ENCODE measurements around the gene ZNF335.
A peak's percentile ranks its signal among the peaks of the same experiment; 100 is the strongest.

The ZNF335 gene

DNA sequence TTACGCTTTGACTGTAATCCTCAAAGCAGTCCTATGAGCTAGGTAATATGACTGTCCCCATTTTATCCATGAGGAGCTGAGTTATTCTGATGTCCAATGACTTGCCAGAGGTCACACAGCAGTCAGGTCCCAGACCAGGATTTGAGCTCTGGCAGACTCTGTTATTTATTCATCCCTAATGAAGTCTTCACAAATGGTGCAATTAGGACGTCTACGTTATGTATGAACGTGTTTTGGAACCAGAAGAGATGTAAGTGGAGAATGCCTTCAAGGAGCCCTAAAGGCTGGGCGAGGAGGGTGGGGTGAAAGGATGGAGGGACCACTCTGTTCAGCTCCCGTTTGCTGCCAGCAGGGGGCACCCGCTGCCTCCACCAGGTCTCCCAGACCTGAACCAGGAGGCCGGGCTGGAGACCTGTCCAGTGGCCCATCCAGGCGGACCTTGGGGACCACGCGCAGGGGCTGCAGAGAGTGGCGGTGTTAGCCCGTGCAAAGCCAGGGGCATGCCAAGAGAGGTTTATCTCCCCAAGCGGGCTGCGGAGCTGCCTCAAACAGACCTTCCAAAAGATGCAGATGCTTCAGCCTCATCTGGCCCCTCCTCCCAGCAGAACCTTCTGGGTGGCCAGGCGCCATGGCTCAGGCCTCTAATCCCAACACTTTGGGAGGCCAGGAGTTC is 15.2 kb upstream of the ZNF335 start:
- Histone ChIP-seq H3K4me3 (ENCODE audit: low read depth in 1 of 2, low read length in 2 of 2) (no peak overlapping the region), H3K4me1 (ENCODE audit: control insufficient read depth in 1 of 2, insufficient read depth in 2 of 2, low read length in 2 of 2) (no peaks in the 10 kb centered on the region), H3K27me3 (ENCODE audit: low read depth, low read length) (no peaks in the 10 kb centered on the region), H3K36me3 (ENCODE audit: control insufficient read depth in 1 of 2, insufficient read depth in 2 of 2, low read length in 2 of 2) (no peaks in the 10 kb centered on the region), H3K27ac (ENCODE audit: low read length) (no peak overlapping the region), H3K9me3 (ENCODE audit: control insufficient read depth in 1 of 2, low read length in 2 of 2) (no peaks in the 10 kb centered on the region)

DNA sequence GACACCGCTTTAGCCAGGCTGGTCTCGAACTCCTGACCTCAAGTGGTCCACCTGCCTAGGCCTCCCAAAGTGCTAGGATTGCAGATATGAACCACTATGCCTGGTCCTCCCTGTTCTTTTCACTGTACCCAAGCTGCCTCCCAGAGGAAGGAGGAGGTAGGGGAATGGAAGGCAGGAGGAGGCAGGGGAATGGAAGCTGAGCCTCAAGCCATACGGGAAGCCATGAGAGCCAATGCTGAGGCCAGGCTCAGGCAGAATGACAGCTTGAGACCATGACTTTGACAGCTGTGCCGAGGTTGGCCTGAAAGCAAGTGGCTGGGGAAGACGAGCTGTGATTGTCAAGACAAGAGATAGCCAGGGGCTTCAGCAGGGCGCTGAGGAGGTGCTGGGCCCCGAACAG is 13.6 kb upstream of the ZNF335 start:
- H3K27ac ChIP-seq (ENCODE audit: low read length): no peak overlapping the region
- H3K4me1 ChIP-seq (ENCODE audit: control insufficient read depth in 1 of 2, insufficient read depth in 2 of 2, low read length in 2 of 2): no peaks in the 10 kb centered on the region
- H3K9me3 ChIP-seq (ENCODE audit: control insufficient read depth in 1 of 2, low read length in 2 of 2): no peaks in the 10 kb centered on the region
- no peak overlapping the region for H3K4me3 ChIP-seq (ENCODE audit: low read depth in 1 of 2, low read length in 2 of 2)
- H3K36me3 ChIP-seq (ENCODE audit: control insufficient read depth in 1 of 2, insufficient read depth in 2 of 2, low read length in 2 of 2): no peaks in the 10 kb centered on the region
- H3K27me3 ChIP-seq (ENCODE audit: low read depth, low read length): no peaks in the 10 kb centered on the region

DNA sequence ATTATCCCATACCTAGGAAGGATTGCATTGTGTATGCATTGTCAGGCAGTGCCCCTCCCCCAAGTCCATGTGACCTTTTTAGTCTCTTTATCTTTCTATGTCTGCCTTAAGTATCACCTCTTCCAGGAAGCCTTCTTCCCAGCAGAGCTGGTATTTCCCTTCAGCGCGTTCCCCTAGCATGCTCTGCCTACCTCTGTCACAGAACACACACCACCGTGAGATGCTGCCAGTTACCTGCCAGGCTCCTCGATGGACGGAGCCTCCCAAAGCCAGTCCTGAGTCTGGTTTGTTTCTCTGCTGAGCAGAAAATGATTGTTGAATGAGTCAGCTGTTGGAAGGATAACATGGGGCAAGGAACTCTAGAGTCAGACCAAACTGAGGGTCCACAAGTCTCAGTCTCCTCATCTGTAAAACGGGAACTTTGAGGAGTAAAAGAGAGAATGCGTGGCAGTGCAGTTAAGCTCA is 11.3 kb upstream of the ZNF335 start:
- H3K4me1 ChIP-seq (ENCODE audit: control insufficient read depth in 1 of 2, insufficient read depth in 2 of 2, low read length in 2 of 2): no peaks in the 10 kb centered on the region
- H3K27ac ChIP-seq (ENCODE audit: low read length): no peak overlapping the region
- no peaks in the 10 kb centered on the region for H3K9me3 ChIP-seq (ENCODE audit: control insufficient read depth in 1 of 2, low read length in 2 of 2)
- no peaks in the 10 kb centered on the region for H3K27me3 ChIP-seq (ENCODE audit: low read depth, low read length)
- no peak overlapping the region for H3K4me3 ChIP-seq (ENCODE audit: low read depth in 1 of 2, low read length in 2 of 2)
- no peaks in the 10 kb centered on the region for H3K36me3 ChIP-seq (ENCODE audit: control insufficient read depth in 1 of 2, insufficient read depth in 2 of 2, low read length in 2 of 2)

DNA sequence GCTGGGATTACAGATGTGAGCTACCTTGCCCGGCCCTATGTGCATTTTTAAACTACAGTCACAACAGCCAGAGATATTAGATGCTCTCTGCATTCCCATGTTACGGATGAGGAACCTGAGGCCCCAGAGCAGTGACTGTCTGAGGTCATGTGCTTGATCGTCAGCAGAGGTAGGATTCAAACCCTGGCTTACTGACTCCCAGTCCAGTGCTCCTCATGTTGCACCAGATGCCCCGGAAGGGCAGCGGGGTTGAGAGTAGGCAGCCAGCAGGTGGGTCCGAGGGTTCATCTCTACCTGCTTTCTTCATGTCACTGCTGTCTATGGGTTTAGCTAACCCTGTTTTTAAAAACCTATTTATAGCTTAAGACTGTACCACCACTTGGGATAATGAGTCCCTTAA is 9.3 kb upstream of the ZNF335 start:
- no peaks in the 10 kb centered on the region for H3K27me3 ChIP-seq (ENCODE audit: low read depth, low read length)
- H3K4me3 ChIP-seq (ENCODE audit: low read depth in 1 of 2, low read length in 2 of 2): no peak overlapping the region
- no peak overlapping the region for H3K27ac ChIP-seq (ENCODE audit: low read length)
- H3K9me3 ChIP-seq (ENCODE audit: control insufficient read depth in 1 of 2, low read length in 2 of 2): no peaks in the 10 kb centered on the region
- no peaks in the 10 kb centered on the region for H3K4me1 ChIP-seq (ENCODE audit: control insufficient read depth in 1 of 2, insufficient read depth in 2 of 2, low read length in 2 of 2)
- H3K36me3 ChIP-seq (ENCODE audit: control insufficient read depth in 1 of 2, insufficient read depth in 2 of 2, low read length in 2 of 2): no peaks in the 10 kb centered on the region

DNA sequence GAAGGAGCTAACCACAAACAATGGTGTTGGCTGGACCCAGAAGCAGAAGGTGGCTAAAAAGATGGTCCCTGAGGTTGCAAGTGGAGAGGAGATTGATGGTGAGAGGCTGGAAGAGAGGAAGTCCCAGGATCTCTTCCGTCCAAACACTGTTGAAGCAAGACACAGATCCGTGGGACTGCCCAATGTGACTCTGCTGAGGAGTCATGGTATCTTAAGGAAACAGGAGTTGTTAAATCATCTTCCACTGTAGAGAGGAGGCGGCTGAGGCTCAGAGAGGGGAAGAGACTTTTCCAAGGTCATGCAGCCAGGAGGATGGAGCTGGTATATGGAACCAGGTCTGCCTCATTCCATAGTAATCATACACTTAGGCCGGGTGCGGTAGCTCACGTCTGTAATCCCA is 4.1 kb upstream of the ZNF335 start:
- Histone ChIP-seq H3K27me3 (ENCODE audit: low read depth, low read length) (no peaks in the 10 kb centered on the region), H3K27ac (ENCODE audit: low read length) (no peak overlapping the region), H3K36me3 (ENCODE audit: control insufficient read depth in 1 of 2, insufficient read depth in 2 of 2, low read length in 2 of 2) (peaks cover 0 to 7% of the 10 kb centered on the region in 2 donors), H3K4me3 (ENCODE audit: low read depth in 1 of 2, low read length in 2 of 2) (no peak overlapping the region), H3K4me1 (ENCODE audit: control insufficient read depth in 1 of 2, insufficient read depth in 2 of 2, low read length in 2 of 2) (no peaks in the 10 kb centered on the region), H3K9me3 (ENCODE audit: control insufficient read depth in 1 of 2, low read length in 2 of 2) (no peaks in the 10 kb centered on the region)

DNA sequence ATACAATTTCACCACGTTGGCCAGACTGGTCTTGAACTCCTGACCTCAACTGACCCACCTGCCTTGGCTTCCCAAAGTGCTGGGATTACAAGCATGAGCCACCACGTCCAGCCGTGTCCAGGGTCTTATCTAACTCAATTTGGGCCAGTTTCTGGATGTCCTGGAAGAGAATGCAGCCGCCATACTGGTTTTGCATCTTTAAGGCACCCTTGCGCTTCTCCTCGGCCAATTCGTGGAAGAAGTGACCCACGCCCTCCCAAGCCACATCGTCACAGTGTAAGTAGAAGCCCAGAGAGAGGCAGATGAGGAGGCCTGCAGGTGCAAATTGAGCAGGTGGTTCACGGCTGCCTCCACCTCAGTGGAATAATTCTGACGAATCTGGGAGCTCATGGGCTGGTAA is 3.7 kb upstream of the ZNF335 start:
- Histone ChIP-seq H3K4me3 (ENCODE audit: low read depth in 1 of 2, low read length in 2 of 2) (no peak overlapping the region), H3K27ac (ENCODE audit: low read length) (no peak overlapping the region), H3K4me1 (ENCODE audit: control insufficient read depth in 1 of 2, insufficient read depth in 2 of 2, low read length in 2 of 2) (peaks cover 2 to 3% of the 10 kb centered on the region in 2 donors), H3K36me3 (ENCODE audit: control insufficient read depth in 1 of 2, insufficient read depth in 2 of 2, low read length in 2 of 2) (peaks cover 0 to 7% of the 10 kb centered on the region in 2 donors), H3K27me3 (ENCODE audit: low read depth, low read length) (no peaks in the 10 kb centered on the region), H3K9me3 (ENCODE audit: control insufficient read depth in 1 of 2, low read length in 2 of 2) (no peaks in the 10 kb centered on the region)

DNA sequence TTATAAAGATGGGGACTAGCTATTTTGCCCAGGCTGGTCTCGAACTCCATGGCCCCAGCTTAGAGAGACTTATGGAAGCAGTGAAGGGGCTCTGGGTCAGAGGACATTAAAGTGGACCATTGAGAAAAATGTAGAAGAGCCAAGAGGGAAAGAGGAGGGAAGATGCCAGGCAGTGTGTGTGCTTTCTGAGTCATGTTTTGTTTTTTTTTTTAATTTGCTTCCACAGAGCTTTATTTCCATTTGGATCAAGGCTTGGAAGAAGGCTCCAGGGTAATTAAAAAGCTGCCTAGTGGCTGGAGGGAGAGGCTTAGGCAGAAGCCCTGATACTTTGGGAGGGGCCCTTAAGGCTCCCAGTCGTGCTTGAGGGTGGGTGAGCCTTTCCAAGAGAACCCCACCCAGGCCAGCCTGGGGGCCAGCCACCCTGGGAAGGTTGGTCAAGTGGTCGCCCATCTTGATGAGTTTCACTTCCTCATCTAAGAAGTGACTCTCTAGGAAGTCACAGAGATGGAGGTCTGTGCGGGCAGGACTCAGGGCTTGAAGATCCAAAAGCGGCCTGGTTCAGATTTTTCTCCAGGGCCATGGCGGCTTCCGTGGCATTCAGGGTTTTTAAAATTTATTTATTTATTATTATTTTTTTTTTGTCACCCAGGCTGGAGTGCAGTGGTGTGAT is 3.0 kb upstream of the ZNF335 start:
- Histone ChIP-seq H3K27ac (ENCODE audit: low read length) (no peak overlapping the region), H3K36me3 (ENCODE audit: control insufficient read depth in 1 of 2, insufficient read depth in 2 of 2, low read length in 2 of 2) (peaks cover 0 to 7% of the 10 kb centered on the region in 2 donors), H3K27me3 (ENCODE audit: low read depth, low read length) (no peaks in the 10 kb centered on the region), H3K9me3 (ENCODE audit: control insufficient read depth in 1 of 2, low read length in 2 of 2) (no peaks in the 10 kb centered on the region), H3K4me3 (ENCODE audit: low read depth in 1 of 2, low read length in 2 of 2) (no peak overlapping the region), H3K4me1 (ENCODE audit: control insufficient read depth in 1 of 2, insufficient read depth in 2 of 2, low read length in 2 of 2) (peaks cover 8 to 10% of the 10 kb centered on the region in 2 donors)

DNA sequence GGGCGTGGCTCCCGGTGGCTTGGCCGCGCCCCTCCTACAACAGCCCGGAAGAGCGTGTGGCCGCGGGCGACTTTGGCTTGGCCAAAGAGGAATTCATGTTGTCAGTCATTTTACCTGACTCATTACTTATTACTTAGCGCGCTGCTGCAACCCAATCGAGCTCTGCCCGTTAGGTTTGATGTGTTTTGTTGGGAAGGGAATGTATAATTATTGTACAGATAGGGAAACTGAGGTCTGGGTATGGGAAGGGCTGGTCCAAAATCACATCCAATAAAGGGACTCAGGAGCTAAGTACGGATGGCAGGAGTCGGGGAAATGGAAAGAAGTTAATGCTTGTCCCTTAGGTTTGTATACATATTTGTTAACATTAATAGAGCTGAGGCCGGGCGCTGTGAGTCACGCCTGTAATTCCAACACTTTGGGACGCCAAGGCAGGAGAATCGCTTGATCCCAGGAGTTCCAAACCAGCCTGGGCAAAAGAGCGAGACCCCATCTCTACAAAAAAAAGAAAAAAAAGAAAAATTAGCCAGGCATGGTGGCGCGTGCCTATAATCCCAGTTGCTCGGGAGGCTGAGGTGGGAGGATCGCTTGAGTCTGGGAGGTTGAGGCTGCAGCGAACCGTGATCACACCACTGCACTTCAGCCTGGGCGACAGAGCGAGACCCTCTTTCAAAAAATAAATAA is 639 bp upstream of the ZNF335 start:
- H3K9me3 ChIP-seq (ENCODE audit: control insufficient read depth in 1 of 2, low read length in 2 of 2): no peaks in the 10 kb centered on the region
- peaks cover 11 to 18% of the 10 kb centered on the region in 2 donors for H3K4me1 ChIP-seq (ENCODE audit: control insufficient read depth in 1 of 2, insufficient read depth in 2 of 2, low read length in 2 of 2)
- peaks cover 10 to 26% of the 10 kb centered on the region in 2 donors for H3K36me3 ChIP-seq (ENCODE audit: control insufficient read depth in 1 of 2, insufficient read depth in 2 of 2, low read length in 2 of 2)
- peak overlapping the region; percentile 100 for H3K27ac ChIP-seq (ENCODE audit: low read length)
- peak overlapping the region; percentile 84 to 93 for H3K4me3 ChIP-seq (ENCODE audit: low read depth in 1 of 2, low read length in 2 of 2)
- no peaks in the 10 kb centered on the region for H3K27me3 ChIP-seq (ENCODE audit: low read depth, low read length)

DNA sequence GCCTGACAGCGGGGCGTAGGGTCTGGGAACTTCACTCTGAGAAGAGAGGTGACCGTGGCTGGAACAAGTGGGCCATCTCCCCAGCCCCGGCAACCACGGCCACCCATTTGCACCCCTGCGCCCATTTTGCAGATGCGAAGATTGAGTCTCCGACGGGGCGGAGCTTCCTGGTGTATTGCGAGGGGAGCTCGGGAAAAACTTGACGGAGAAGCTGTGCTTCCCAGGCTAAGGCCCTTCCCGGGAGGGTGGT is 653 bp downstream of the ZNF335 start:
- H3K4me3 ChIP-seq (ENCODE audit: low read depth in 1 of 2, low read length in 2 of 2): peak overlapping the region; percentile 84 to 93
- H3K4me1 ChIP-seq (ENCODE audit: control insufficient read depth in 1 of 2, insufficient read depth in 2 of 2, low read length in 2 of 2): peaks cover 11 to 18% of the 10 kb centered on the region in 2 donors

DNA sequence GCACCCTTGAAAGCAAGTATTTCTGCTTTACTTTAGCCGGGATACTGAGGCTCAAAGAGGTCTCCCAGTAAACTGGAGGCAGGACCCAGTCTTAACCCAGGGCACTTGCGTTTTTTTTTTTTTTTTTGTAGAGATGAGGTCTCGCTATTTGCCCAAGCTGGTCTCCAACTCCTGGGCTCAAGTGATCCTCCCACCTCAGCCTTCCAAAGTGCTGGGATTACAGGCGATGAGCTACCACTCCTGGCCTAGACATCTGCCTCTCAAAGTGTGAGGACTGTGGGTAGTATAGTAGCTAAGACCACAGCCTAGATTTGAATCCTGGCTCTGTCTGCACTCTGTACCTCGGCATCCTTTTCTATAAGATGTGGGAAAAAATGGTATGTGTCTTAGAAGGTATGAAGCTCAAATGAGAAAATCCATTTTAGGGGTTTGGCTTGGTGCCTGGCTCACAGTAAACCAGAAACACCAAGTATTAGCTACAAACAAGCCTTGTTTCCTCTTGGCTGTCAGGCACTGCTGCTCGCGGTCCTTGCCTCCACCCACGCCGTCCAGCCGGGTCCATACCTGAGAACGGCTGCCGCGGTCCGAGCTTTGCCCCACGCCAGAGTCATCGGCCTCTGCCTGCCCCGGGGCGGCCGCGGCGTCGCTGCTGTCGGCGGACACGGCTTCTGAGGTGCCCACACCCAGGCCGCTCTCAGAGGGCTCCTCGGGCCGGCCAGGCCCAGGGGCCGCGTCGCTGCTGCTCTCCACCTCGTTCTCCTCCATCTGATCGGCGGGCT is 1.2 kb downstream of the ZNF335 start:
- Histone ChIP-seq H3K9me3 (ENCODE audit: control insufficient read depth in 1 of 2, low read length in 2 of 2) (no peaks in the 10 kb centered on the region), H3K27ac (ENCODE audit: low read length) (peak overlapping the region; percentile 100), H3K36me3 (ENCODE audit: control insufficient read depth in 1 of 2, insufficient read depth in 2 of 2, low read length in 2 of 2) (peaks cover 20 to 36% of the 10 kb centered on the region in 2 donors), H3K27me3 (ENCODE audit: low read depth, low read length) (no peaks in the 10 kb centered on the region), H3K4me1 (ENCODE audit: control insufficient read depth in 1 of 2, insufficient read depth in 2 of 2, low read length in 2 of 2) (peaks cover 11 to 18% of the 10 kb centered on the region in 2 donors), H3K4me3 (ENCODE audit: low read depth in 1 of 2, low read length in 2 of 2) (peak overlapping the region; percentile 84 to 93)

More for the DNA sequence above, 653 bp downstream of the ZNF335 start:
- Histone ChIP-seq H3K27ac (ENCODE audit: low read length) (peak overlapping the region; percentile 100), H3K27me3 (ENCODE audit: low read depth, low read length) (no peaks in the 10 kb centered on the region), H3K9me3 (ENCODE audit: control insufficient read depth in 1 of 2, low read length in 2 of 2) (no peaks in the 10 kb centered on the region), H3K36me3 (ENCODE audit: control insufficient read depth in 1 of 2, insufficient read depth in 2 of 2, low read length in 2 of 2) (peaks cover 19 to 35% of the 10 kb centered on the region in 2 donors)
